Activated CD4-positive, alpha-beta T cell treated with anti-CD3 and anti-CD28 coated beads, Interleukin-2, amount 50 U/mL, for 48 hours (primary cell): ENCODE results near the gene SULT1C4.
"Not testable (repeated sequence)": the region's sequence is repeated elsewhere in the genome, so short reads cannot be mapped to it uniquely, and the experiment has no call there.

Experiments used
- DNase-seq, 2 experiments: peaks; one replicate each; pipeline ENCODE4 v3.0.0-alpha.2; 2020

SULT1C4 gene

DNA sequence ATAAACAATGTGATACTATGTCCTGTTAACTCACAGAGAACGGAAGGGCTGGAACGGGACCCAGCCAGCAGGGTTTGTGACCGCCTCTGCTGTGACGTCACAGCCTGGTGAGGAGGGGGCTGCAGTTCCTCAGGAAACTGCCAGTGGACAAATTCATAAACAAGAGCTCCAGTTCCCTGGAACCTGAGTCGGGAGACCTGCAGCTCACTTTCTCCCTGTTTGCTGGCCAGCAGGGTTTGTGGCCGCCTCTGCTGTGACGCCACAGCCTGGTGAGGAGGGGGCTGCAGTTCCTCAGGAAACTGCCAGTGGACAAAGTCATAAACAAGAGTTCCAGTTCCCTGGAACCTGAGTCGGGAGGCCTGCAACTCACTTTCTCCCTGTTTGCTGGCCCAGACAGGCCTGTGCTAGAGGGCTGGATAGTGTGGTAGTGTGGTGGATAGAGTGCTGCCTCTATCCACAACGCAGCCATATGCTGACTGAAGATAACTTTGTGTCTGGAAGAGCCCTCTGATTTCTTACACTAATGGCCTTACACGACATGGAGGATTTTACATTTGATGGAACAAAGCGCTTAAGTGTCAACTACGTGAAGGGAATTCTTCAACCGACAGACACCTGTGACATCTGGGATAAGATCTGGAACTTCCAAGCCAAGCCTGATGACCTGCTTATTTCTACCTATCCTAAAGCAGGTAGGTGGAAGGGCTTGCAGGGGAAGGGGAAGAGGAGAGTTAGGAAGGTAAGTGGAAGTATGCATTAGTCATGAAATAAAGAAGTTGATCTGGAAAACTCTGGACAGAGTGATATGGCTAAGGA, at the start of gene SULT1C4:
Gene SULT1C4, plus strand, starts transcription at position 140 of the 816 bp plus-strand sequence. Its CDS starts 384 bp downstream, at position 524.
- no peak for DNase-seq

DNA sequence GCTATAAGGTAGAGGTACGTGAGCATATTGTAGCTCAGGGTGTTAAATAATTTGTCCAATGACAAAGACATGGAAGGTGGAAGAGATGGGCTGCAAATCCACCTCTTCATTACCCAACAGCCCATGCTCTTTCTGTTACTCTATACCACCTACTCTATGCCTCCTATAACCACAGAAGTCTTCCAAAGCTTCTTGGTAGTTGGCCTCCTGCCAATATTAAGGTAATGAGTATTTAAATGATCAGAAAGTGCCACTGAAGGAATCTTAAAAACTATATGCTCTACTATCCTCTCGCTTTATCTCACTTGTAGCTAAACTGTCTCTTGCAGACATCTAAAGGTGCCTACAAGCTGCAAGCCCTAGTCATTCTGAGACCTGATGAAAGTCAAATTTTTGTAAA, 48.0 kb upstream of the SULT1C4 start:
- DNase-seq = no peak

DNA sequence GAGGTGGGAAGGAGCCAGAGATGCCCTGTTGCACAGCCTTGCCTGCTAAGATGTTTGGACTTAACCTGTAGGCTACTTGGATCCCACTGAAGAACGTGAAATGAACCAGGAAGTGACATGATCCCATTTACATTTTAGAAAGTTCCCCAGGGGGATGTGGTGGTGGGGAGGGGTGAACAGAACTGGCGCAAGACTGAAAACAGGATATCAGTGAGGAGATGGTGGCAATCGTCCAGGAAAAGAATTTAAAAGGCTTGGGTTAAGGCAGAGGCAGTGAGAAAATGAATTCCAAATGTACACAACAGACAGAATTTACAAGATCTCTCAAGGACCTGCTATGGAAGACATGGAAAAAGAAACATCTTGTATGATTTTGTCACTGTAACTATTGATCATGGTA, 46.8 kb upstream of the SULT1C4 start:
- DNase-seq = no peak

DNA sequence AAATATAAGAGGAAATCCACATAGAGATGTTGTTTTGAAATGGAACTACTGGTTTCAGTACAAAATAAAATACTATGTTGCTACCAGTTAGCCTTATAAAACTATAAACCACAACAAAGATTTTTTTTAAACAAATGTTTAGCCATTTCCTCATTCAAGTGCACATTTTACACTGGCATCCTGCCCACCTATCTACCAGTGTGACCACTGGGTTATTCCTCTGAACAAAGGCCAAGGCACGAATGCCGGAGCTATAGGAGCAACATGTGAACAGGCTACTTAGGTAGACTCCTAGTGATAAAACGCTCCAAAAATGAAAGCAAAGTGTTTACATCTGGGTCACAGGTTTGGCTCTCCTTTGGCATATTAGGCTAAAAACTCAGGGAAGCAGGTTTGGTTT, 31.8 kb upstream of the SULT1C4 start:
- no peak for DNase-seq

DNA sequence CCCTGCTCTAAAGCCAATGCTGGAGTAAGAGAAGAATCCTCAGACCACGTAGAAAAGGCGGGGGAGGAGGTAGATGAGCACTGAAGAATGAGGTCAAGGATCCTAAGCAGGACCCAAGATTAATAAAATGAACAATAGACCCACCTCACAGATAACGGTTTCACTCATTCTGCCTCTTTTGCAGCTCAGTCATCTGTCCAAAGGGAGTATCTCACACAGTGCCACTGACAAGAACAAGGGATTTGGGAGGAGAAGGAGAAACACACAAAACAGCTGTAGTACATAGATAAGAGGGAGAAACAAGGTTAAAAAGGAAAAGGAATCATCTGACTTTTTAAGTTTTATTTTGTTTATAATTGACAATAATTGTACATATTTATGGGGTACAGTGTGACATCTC, 30.9 kb upstream of the SULT1C4 start:
- no peak for DNase-seq

DNA sequence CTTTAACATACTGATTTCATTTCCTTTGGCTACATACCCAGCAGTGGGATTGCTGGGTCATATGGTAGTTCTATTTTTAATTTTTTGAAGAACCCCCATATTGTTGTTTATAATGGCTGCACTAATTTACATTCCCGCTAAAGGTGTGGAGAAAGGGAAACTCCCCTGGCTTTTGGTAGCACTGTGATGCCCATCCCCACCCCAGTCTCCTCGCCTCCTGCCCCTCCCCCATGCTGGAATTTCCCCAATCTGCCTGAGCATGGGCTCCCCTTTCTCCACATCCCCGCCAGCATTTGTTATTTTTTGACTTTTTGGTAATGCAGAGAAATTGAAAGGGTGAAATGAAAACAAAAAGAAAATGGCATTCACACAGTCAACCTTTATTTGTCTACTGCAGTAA, 30.0 kb upstream of the SULT1C4 start:
- no peak for DNase-seq

DNA sequence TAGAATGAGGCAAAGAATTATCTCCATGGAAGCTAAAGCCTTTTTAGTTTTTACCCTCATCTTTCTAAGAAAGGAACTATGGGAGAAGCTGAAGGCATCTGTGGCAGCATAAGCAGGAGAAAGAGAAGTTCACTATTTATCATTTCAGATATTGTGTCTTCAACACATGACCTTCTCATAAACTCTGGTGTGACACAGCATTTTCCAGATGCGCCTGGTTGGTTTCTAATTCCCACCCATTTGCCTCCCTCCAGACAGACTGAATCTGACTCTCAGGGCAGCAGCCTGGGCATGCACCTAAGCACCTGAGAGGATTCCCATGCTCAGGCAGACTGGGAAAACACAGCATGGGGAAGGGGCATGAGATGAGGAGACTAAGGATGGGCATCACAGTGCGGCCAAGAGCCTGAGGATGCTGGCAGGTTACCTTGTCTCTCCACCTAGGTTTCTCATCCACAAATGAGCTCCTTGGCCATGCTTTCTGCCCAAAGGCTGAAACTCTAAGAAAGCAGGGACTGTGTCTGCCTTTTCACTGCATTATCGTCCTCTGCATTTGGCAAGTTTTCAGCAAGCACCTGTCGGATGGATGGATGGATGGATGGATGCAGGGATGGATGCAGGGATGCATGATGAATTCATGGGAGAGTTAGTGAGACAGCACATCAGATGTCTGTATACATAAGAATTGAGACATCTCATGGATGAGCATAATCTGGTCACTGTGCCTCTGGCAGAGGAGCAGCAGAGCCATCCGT, 28.8 kb upstream of the SULT1C4 start:
- no peak for DNase-seq

DNA sequence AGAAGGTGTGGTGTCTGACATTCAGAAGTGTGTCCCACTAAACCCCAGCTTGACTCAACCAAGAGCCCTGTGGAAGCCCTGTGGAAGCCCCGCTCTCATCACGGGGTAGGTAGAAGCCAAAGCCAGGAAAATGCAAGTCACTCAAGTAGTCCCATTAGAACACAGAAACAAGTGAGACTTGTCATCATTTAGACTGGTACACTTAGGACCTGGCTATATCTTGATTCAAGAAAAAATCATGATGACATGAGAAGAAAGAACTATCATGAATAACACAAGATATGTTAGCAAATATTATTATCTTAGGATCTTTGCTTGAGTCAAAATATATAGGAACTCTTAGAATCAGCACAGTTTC, 28.2 kb upstream of the SULT1C4 start:
- DNase-seq = no peak

DNA sequence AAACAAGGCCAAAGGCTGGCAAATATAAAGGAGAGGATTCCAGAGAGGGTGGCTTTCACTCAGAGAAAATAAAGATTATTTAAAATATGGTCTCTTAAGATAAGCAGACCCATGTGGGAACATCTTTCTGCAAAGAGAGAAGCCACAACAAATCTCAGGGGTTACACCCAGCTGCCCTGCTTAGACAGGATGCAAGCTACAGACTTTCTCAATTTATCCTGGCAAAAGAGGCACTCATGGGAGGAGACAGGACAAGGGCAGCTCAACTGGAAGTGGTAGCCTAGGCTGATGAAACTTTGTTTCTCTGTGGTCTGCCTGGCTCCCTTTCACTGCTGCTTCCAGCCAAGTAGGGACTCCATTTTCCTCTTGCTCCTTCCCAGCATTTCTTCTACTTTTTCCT, 25.9 kb upstream of the SULT1C4 start:
- no peak for DNase-seq

DNA sequence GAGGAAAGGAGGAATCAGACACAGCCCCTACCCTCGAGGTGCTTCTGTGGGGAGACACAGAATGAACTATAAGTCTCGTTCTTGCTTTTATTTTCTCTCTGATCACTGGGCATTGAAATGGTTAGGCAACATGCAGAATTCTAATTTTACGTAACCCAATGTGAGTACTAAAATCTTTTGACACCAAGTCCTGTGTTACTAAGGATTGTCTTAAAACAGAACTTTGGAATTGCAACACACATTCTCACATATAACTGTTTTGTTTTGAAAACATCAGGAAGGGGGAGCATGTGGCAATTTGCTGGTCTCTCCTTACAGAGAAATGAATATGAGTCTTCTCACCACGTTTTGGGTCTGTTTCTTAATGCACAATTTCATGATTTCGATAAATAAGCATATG, 23.6 kb upstream of the SULT1C4 start:
- no peak for DNase-seq

DNA sequence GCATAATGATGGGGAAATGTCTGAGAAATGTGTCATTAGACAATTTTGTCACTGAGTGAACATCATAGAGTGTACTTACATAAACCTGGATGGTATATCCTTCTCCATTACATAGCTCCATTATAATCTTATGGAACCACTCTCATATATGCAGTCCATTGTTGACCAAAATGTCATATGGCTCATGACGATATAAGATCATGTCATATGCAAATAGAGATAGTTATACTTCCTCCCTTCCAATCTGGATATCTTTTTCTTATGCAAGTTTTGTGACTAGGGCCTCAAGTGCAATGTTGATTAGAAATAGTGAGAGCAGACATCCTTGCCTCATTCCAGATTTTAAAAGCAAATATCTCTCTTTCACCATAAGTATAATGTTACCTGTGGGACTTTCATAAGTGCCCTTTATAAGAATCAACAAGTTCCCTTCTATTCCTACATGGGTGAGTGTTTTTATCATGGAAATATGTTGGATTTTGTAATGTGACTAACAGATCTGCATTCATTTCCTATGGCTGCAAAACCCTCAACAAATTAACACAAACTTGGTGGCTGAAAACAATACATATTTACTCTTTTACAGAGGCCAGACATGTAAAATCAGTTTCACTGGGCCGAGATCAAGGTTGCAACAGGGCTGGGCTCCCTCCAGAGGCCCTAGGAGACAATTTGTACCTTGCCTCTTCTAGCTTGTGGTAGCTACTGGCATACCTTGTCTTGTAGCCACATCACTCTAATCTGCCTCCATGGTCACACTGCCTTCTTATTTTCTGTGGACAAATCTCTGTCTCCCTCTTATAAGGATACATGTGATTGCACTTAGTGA, 21.6 kb upstream of the SULT1C4 start:
- no peak for DNase-seq

DNA sequence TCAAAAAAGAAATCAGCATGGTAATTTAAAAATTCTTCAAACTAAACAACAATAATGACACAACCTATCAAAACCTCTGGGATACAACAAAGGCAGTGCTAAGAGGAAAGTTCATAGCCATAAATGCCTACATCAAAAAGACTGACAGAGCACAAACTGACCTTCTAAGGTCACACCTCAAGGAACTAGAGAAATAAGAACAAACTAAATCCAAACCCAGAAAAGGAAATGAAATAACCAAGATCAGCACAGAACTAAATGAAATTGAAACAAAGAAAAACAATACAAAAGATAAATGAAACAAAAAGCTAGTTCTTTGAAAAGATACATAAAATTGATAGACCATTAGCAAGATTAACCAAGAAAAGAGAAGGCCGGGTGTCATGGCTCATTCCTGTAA, 18.4 kb upstream of the SULT1C4 start:
- DNase-seq = not testable (repeated sequence)

DNA sequence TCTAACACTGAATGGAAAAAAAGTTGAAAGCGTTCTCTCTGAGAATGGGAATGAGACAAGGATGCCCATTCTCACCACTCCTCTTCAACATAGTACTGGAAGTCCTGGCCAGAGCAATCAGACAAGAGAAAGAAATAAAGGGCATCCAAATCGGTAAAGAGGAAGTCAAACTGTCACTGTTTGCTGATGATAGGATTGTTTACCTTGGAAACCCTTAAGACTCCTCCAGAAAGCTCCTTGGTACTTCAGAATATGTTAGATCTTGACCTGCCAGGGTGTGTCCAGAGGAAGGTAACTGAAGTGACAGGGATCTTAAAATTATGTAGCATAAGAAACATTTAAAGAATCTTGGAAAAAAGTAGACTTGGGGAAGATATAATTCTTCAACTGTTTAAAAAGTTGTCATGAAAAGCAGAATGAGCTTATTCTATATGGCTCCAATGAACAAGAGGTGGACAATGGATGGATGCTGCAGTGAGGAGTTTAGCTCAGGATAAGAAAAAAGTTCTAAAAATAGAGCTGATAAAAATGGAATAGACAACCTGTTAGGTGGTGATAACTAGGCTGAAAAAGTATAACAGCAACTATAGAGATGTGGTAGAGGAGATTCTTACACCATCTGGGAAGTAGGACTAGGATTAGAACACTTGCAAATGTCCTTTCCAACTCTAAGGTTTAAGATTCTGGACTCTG, 16.8 kb upstream of the SULT1C4 start:
- DNase-seq = no peak

DNA sequence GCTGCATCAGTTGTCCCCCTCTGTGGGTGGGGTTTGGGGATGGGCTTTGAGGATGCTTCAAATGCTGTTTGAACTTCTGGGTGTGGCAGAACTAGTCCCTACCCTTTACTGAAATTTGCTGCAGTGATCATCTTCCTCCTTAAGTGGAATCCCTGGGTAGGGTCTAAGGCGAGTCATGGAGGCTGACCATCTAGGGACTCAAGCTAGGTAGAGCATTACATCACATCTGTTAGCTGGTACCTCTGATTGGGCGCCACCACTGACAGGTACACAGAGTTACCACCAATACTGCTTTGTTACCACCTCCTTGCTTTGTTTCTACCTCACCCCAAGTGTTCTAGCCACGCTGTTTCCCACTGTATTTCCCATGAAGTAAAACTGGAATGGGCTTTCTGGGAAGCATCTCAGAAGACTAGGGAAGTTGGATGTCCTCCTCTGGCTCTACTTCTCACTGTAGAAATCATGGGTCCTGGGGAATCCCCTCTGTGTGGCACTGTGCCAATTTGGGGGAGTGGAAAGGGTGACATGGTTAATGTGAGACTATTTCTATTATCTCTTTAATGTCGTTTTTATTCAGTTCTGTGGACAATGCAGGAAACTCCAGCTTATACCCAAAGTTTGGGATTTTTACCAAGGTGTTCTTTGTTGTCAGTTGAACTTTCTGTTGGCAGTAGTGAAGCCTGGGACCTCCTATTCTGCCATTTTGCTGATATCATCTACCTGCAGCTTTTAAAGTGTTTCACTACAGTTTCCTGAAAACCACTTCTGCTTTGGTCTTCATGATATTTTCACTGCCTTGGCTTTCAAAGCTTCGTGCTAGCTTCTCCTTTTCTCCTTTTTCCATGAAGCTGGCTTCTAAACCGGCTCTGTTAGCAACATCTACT, 14.5 kb upstream of the SULT1C4 start:
- DNase-seq = no peak

DNA sequence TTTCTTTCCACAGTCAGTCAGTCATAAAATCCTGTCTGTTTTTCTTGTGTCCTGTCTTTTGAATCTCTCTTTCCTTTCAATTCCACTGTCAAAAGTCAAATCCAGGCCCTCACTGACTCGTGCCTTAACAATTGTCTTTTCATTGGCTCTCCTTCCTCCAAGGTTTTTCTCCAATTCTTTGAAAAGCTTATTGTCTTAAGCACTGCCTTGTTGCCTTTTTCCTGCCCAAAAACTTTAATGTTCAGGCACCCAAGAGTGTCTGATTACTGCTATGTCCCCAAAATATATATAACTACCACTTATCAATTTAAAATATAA, 13.9 kb upstream of the SULT1C4 start:
- DNase-seq = no peak

DNA sequence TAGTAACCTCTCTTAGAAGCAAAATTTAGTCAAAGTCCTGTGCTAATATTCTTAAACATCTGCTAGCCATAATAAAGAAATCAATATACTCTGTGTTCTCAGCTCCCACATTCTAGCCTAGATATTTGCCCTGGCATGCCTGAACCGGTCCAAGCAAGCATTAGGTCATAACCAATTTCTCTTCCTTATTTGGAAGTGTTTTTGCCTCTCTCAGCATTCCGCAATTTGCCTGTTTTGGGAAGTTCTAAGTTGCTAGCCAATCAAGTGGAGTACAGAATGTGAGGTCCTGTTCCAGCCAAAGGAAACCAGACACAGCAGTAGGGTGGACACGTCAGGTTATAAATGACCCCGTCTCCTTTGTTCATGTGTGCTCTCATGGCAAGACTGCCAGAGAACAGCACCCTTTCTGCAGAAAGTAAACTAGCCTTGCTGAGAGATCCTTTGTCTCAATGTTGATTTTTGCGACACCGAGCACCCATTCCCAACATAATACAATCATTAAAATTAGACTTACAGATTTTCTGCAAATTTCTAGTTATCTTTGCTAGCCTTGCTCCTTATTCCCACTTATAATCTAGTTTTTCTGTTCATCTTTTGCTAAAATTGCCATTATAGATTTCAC, 13.0 kb upstream of the SULT1C4 start:
- no peak for DNase-seq

DNA sequence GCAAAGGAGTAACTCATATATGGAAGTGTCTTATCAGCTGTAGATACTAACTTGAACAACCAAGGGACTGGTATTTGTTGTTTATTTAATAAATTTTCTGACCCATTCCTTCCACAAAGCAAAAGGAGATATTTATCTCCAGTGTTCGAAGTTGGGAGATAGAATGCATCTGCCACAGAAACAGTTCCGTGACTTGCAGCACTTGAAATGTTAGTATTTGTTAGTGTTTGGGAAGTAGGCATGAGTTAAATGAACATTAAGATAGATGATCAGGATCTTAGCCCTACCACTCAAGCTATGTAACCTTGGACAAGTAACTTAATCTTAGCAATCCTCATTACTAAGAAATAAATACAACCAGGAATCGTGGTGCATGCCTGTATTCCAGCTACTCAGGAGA, 12.1 kb upstream of the SULT1C4 start:
- no peak for DNase-seq

DNA sequence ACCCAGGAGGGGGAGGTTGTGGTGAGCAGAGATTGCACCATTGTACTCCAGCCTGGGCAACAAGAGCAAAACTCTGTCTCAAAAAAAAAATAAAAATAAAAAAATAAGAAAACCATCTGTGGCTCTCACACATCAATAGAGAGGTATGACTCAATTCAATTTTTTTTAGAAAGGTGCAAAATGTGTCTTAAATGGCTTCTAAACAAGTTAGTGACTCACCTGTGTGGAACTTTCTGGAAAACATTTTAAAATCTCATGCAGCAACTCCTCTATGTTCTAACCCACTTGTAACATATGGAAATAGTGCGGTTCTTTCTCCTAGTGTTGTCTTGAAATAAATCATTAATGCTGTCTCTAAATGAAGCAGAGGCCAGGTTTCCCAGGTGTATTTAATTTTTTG, 10.7 kb upstream of the SULT1C4 start:
- DNase-seq = no peak

DNA sequence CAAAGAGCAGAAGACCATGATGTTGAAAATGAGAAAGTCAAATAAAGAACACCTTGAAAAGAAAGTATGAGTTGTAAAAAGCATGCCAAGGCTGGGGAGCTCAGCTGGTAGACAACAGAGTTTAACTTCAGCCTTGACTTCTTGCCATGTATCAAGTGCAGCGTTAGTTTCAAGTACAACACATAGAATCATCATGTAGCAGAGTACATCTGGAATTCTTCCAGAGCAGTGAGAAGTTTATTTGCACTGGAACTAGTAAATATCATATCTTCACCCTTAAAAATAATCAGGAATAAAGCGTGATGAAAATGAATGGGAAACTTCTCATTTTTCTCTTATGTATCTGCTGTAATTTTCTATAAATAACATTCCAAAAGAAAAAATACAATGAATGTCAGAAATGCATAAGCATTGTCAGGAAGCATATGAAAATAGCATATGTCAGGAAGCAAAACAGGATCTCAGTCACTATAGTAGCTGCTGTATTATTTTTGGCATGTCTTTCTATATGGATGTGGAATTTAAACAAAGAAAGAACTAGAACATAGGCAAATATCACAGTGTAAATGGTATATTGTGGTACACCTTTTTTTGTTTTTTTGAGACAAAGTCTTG, 10.1 kb upstream of the SULT1C4 start:
- DNase-seq = no peak

DNA sequence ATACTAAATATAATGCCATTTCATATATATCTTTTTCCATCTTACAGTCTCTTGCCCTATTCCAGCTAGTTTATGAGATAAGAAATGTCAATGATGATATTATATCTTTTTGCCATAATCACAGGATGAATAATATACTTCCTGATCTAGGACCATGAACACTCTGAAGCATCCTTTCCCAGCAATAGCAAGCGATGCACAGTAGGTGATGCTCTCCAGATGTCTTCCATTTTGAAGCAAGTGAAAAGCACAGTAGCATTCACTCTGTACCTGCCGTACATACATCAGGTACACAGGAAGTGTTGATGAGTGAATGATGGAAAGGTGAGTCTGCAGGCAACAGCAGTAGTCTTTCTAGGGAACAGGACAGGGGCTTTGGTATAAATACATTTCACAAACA, 8.6 kb upstream of the SULT1C4 start:
- DNase-seq = no peak

DNA sequence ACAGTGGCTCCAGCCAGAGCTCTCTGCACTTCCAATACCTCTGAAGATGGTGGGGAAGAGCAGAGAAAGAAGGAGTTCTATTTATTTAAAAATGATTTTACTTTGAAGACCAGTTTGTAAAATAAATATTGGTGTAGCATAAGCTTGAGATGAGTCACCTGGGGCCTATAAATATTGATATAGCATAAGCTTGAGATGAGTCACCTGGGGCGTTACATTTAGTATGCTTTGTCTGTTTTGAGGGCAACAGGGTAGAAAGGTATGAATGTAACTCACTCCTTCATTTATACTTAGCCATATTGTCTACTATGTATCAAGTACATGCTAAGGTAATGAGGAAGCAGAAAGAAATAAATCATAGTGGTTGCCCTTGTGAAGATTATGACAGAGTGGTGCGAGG, 7.7 kb upstream of the SULT1C4 start:
- DNase-seq = no peak
